SU-DHL-6 (cell line): ENCODE data around the gene SDCCAG8.

Source experiments
- EZH2phosphoT487 ChIP-seq: fragments of 200-600 bp; sonication (generic), shearing (Covaris generic); conservative IDR thresholded peaks from 2 replicates; pipeline ENCODE4 v1.6.1; 2018; ENCODE audit warnings: mild to moderate bottlenecking, antibody characterized with exemption, low read length, moderate library complexity, mixed read lengths
- TF ChIP-seq, protein P1 (sequence below): fragments of 200-600 bp; sonication (generic); IDR thresholded peaks from one replicate; pipeline ENCODE4 v1.5.1; 2017; ENCODE audit warnings: antibody characterized with exemption, mild to moderate bottlenecking, low read length, moderate library complexity; ENCODE audit not compliant: insufficient read depth, poor library complexity, severe bottlenecking

DNA sequence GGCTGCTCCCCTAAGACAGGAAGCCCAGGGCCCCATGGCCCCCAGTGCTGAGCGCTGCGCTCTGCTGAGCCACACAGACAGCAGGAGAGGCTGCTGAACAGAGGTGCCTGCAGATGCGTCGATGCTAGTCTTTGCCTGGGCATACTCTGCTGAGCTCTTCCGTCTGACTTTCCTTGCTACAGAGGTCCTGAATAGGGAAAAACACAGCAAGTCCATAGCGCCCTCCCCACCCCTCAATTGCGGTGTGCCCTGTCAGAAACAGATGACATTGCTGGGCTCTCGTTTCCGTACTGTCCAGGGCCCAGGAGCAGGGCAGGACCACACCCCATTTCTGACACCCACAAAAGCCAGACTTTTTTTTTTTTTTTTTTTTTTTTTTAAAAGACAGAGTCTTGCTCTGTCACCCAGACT lies 252.5 kb downstream of the SDCCAG8 start:
- TF ChIP-seq, protein P1, sequence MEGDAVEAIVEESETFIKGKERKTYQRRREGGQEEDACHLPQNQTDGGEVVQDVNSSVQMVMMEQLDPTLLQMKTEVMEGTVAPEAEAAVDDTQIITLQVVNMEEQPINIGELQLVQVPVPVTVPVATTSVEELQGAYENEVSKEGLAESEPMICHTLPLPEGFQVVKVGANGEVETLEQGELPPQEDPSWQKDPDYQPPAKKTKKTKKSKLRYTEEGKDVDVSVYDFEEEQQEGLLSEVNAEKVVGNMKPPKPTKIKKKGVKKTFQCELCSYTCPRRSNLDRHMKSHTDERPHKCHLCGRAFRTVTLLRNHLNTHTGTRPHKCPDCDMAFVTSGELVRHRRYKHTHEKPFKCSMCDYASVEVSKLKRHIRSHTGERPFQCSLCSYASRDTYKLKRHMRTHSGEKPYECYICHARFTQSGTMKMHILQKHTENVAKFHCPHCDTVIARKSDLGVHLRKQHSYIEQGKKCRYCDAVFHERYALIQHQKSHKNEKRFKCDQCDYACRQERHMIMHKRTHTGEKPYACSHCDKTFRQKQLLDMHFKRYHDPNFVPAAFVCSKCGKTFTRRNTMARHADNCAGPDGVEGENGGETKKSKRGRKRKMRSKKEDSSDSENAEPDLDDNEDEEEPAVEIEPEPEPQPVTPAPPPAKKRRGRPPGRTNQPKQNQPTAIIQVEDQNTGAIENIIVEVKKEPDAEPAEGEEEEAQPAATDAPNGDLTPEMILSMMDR: no peak
- TF ChIP-seq EZH2phosphoT487: no peak
